SK-N-MC (cell line): ENCODE results near the gene UFSP1.

ENCODE experiments used
- EZH2 ChIP-seq: fragments of 200-600 bp; sonication (generic); IDR thresholded peaks from one replicate; pipeline ENCODE4 v1.6.1; 2017; ENCODE audit warnings: antibody characterized with exemption
- FOXP2 ChIP-seq: optimal IDR thresholded peaks from 2 replicates; pipeline ENCODE3; 2011; ENCODE audit warnings: mild to moderate bottlenecking, moderate library complexity; ENCODE audit not compliant: insufficient read depth; ENCODE audit errors: extremely low read length, control extremely low read depth
- POLR2AphosphoS5 ChIP-seq: IDR thresholded peaks from 2 replicates; pipeline ENCODE4 v1.6.1; 2012; ENCODE audit warnings: mild to moderate bottlenecking, low read depth, low read length, borderline replicate concordance

GRCh38 chr7:100860702-100861615, 28.6 kb downstream of the UFSP1 start:
- TF ChIP-seq EZH2 (no peak), POLR2AphosphoS5 (no peak), FOXP2 (no peak)
